ENCODE measurements around the gene BRINP1. TPM values are rescaled to one million over a fixed set of nuclear protein-coding genes. Genes with fewer than 3 reads are reported as not detected.

The BRINP1 gene
- total RNA-seq, 1 donor from 2014 or later: 0.96 TPM

DNA sequence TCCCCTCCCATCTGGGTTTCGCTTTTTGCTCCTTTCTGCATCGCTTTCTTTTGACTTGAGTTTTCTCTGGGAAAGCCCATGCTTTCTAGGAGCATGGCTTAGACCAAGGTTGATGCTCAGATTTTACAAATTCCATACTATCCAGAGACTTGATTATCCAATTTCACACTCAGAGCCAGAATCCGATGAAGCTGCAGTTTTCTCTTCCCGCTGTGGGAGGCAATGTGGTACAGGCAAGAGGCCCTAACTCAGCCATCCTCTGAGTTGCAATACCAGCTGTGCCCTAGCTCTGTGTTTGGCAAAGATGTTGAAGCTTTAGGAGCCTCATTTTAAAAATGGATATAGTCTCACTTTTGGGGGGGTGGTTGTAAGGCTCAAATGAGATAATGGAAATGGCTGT, 85.1 kb downstream of the BRINP1 start:
- Mint-ChIP-seq H3K36me3 (ENCODE audit: low read depth) (no peaks in the 10 kb centered on the region), H3K9me3 (no peaks in the 10 kb centered on the region), H3K4me1 (peaks cover 25% of the 10 kb centered on the region), H3K27ac (ENCODE audit: unreplicated experiment) (no peak overlapping the region), H3K4me3 (no peak overlapping the region), H3K27me3 (ENCODE audit: low read depth) (peaks cover 25% of the 10 kb centered on the region)
- TF ChIP-seq CTCF (conservative IDR thresholded peaks at IDR 0.05): peak; percentile 46
- peak; percentile 12 for DNase-seq (ENCODE audit: low read depth, low spot score)

DNA sequence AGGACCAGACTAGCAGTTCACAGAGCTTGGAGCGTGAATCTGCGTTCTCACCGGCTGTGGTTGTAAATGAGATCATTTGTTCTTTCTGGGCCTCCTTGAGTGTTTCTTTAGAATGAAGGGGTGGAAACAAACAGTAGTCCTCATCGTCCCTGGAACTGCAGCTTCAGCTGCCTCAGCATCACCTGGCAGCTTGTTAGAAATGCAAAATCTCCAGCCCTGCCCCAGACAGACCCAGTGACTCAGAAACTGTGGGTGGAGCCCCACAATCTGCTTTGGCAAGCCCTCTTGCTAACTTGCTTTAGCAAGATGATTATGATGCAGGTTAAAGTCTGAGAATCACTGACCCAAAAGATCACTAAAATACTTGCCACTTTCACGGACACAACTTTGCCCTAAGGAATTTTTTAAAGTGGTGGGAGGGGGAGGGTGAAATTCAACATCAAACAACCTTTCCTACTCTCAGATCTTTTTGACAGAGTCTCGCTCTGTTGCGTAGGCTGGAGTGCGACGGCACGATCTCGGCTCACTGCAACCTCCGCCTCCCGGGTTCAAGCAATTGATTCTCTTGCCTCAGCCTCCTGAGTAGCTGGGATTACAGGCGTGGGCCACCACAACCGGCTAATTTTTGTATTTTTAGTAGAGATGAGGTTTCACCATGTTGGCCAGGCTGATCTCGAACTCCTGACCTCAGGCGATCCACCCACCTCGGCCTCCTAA, 86.0 kb downstream of the BRINP1 start:
- no peak for DNase-seq (ENCODE audit: low read depth, low spot score)

DNA sequence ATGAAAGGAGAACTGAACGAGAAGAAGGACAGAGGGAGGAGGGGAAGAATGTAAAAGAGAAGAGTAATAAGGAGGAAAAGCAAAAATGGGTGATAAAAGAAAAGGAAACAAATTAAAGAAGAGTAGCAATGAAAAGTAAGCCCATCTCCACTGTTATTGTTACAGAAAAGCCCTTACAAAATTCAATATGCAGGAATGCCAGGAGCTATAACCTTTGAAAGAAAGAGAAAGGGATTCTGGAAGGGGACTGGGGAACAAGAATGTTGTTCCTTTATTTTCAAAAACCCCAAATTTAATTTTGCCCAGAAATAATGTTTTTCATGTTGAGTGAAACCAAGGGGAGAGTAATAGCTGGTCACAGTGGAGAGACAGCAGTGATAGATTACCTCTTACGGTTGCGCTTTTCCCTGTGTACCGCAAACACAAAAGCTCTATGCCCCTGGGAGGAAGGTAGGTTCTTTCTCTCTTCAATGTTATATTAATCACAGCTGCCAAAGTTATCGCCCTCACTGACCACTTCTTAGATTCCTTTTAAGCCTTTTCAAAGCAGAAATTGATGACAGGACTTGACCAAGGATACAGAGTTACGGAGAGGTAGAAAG, 86.7 kb downstream of the BRINP1 start:
- no peak for TF ChIP-seq CTCF (conservative IDR thresholded peaks at IDR 0.05)
- Mint-ChIP-seq H3K4me3 (no peak overlapping the region), H3K9me3 (no peaks in the 10 kb centered on the region), H3K4me1 (peaks cover 30% of the 10 kb centered on the region), H3K27ac (ENCODE audit: unreplicated experiment) (no peak overlapping the region), H3K36me3 (ENCODE audit: low read depth) (no peaks in the 10 kb centered on the region), H3K27me3 (ENCODE audit: low read depth) (peaks cover 25% of the 10 kb centered on the region)
- no peak for DNase-seq (ENCODE audit: low read depth, low spot score)

More for the DNA sequence above, 86.0 kb downstream of the BRINP1 start:
- H3K27me3 Mint-ChIP-seq (ENCODE audit: low read depth): peaks cover 25% of the 10 kb centered on the region
- H3K27ac Mint-ChIP-seq (ENCODE audit: unreplicated experiment): no peak overlapping the region
- no peak for TF ChIP-seq CTCF (conservative IDR thresholded peaks at IDR 0.05)
- peaks cover 26% of the 10 kb centered on the region for H3K4me1 Mint-ChIP-seq
- no peaks in the 10 kb centered on the region for H3K36me3 Mint-ChIP-seq (ENCODE audit: low read depth)
- H3K4me3 Mint-ChIP-seq: peak overlapping the region; percentile 25
- H3K9me3 Mint-ChIP-seq: no peaks in the 10 kb centered on the region

- no peaks in the 10 kb centered on the region for H3K9me3 Mint-ChIP-seq
- H3K4me1 Mint-ChIP-seq: peaks cover 30% of the 10 kb centered on the region
- peaks cover 26% of the 10 kb centered on the region for H3K27me3 Mint-ChIP-seq (ENCODE audit: low read depth)
Measured at GRCh38 chr9:119280740-119281485, 88.3 kb downstream of the BRINP1 start.

More at GRCh38 chr9:119280740-119281485, 88.3 kb downstream of the BRINP1 start:
- Mint-ChIP-seq H3K36me3 (ENCODE audit: low read depth) (no peaks in the 10 kb centered on the region), H3K4me3 (no peak overlapping the region), H3K27ac (ENCODE audit: unreplicated experiment) (no peak overlapping the region)
- no peak for DNase-seq (ENCODE audit: low read depth, low spot score)
- no peak for TF ChIP-seq CTCF (conservative IDR thresholded peaks at IDR 0.05)
